NT2/D1 (cell line): ENCODE results near the gene KITLG.

Experiments used
- SUZ12 ChIP-seq: IDR thresholded peaks from 2 replicates; pipeline ENCODE4 v1.6.1; 2011; ENCODE audit not compliant: insufficient read length, insufficient read depth; ENCODE audit errors: extremely low read depth
- YY1 ChIP-seq: IDR thresholded peaks from 2 replicates; pipeline ENCODE4 v1.6.1; 2011; ENCODE audit not compliant: insufficient read length, insufficient read depth
- ZNF274 ChIP-seq: IDR thresholded peaks from 2 replicates; pipeline ENCODE4 v1.6.1; 2011; ENCODE audit warnings: mild to moderate bottlenecking, low read depth, low read length

DNA sequence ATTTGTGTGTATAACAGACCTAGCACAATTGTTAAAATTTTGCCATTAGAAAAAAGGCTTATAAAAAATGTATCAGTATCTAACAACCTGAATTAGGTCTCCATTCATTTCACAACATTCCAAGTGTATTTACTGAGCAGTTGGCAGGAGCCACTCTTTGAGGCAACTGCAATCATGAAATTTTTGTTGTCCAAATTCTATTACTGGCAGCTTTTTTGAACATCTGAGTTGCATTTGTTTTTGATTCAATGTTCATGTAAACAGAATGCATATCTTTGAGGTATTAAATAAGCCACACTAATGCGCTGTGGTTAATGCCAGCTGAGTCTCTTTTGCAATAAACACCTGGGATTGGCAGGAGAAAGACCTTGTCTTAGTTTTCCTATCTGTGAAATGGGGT is 8.7 kb downstream of the KITLG start:
- TF ChIP-seq SUZ12 (no peak), YY1 (no peak), ZNF274 (no peak)
